Mucosa of descending colon (tissue), 3 donors: Measurements from ENCODE around the gene MTRFR. TPM values are rescaled to one million over a fixed set of nuclear protein-coding genes. Genes with fewer than 3 reads are reported as not detected.

Experiments used
- ATAC-seq: fragments of 200-7000 bp; cut with Tn5 transposase; one replicate; pipeline ENCODE4 v1.9.1; 2020; ENCODE audit warnings: mild to moderate bottlenecking, moderate library complexity
- DNase-seq, 3 donors: peaks; one replicate each; pipeline ENCODE4 v3.0.0-alpha.2; 2020
- H3K36me3 ChIP-seq: fragments of 200-600 bp; one replicate; pipeline ENCODE4 v1.8.0; 2021; ENCODE audit warnings: low read depth, mild to moderate bottlenecking
- H3K4me1 ChIP-seq: fragments of 200-600 bp; one replicate; pipeline ENCODE4 v1.8.0; 2021; ENCODE audit warnings: low read depth, mild to moderate bottlenecking
- H3K4me3 ChIP-seq: fragments of 200-600 bp; one replicate; pipeline ENCODE4 v1.8.0; 2021; ENCODE audit warnings: mild to moderate bottlenecking
- H3K9me3 ChIP-seq: fragments of 200-600 bp; one replicate; pipeline ENCODE4 v1.8.0; 2021; ENCODE audit warnings: mild to moderate bottlenecking
- CTCF ChIP-seq: fragments of 200-600 bp; IDR thresholded peaks from one replicate; pipeline ENCODE4 v1.8.0; 2022; ENCODE audit warnings: antibody characterized with exemption, mild to moderate bottlenecking
- intact Hi-C, 2 donors: fragments of 100-400 bp; cut with DNase I in 1 of 2; cut with micrococcal nuclease in 1 of 2; formaldehyde crosslinking; loops; one replicate each; pipeline versions ENCODE4 v1.11.0 to v1.11.1; 2022; cut with DNase I, micrococcal nuclease
- total RNA-seq, 3 donors: library from RNA; stranded (reverse); fragmentation: NEBNext Ultra II Directional in 2 of 3; extraction: Animal tissue kit (Norgen Biotek cat#: 25700) in 2 of 3; gene quantifications; one replicate each; pipeline versions ENCODE4 v1.2.1 to v1.2.4, GENCODE V29; 2021 to 2023
- donor health status: DM: no; HTN: no; CAD: no; lungs with moderate emphysema.
- donor health status: DM: no; HTN: no; CAD: no.
- donor health status: DM: no; HTN: yes; CAD: no.

The MTRFR gene
- total RNA-seq, 3 donors from 2014 or later, result 9.0 to 11.2 (median 10.4) TPM

GRCh38 chr12:123267335-123267920 lies 34.2 kb downstream of the MTRFR start:
- TF ChIP-seq CTCF, result no peak
- no peak for ATAC-seq
- Histone ChIP-seq H3K36me3 (no peaks in the 10 kb centered on the region), H3K9me3 (no peaks in the 10 kb centered on the region), H3K4me1 (peaks cover 6% of the 10 kb centered on the region), H3K4me3 (no peak overlapping the region)
- intact Hi-C loops, result no loop called here
- no peak for DNase-seq

GRCh38 chr12:123267991-123268843 lies 35.0 kb downstream of the MTRFR start:
- peaks cover 6% of the 10 kb centered on the region for H3K4me1 ChIP-seq
- H3K9me3 ChIP-seq, result no peaks in the 10 kb centered on the region
- H3K36me3 ChIP-seq, result no peaks in the 10 kb centered on the region
- intact Hi-C loops, result no loop called here
- no peak for ATAC-seq
- TF ChIP-seq CTCF, result no peak
- DNase-seq, result no peak
- no peak overlapping the region for H3K4me3 ChIP-seq

GRCh38 chr12:123268850-123269249 lies 35.6 kb downstream of the MTRFR start:
- Histone ChIP-seq H3K4me1 (peaks cover 6% of the 10 kb centered on the region), H3K4me3 (no peak overlapping the region), H3K36me3 (no peaks in the 10 kb centered on the region), H3K9me3 (no peaks in the 10 kb centered on the region)
- no peak for DNase-seq
- ATAC-seq, result no peak
- intact Hi-C loops, result no loop called here
- TF ChIP-seq CTCF, result no peak

GRCh38 chr12:123269395-123269892 lies 36.2 kb downstream of the MTRFR start:
- Histone ChIP-seq H3K4me1 (peaks cover 6% of the 10 kb centered on the region), H3K9me3 (no peaks in the 10 kb centered on the region), H3K36me3 (no peaks in the 10 kb centered on the region), H3K4me3 (no peak overlapping the region)
- DNase-seq, result peak; percentile 51 to 83 (median 64)
- TF ChIP-seq CTCF, result no peak
- intact Hi-C loops, result no loop called here
- peak; percentile 45 for ATAC-seq

- Histone ChIP-seq H3K36me3 (no peaks in the 10 kb centered on the region), H3K9me3 (no peaks in the 10 kb centered on the region), H3K4me1 (peaks cover 6% of the 10 kb centered on the region), H3K4me3 (no peak overlapping the region)
- peak; percentile 13 for ATAC-seq
- intact Hi-C loops, result no loop called here
- TF ChIP-seq CTCF, result no peak
- DNase-seq, result no peak
Measured at GRCh38 chr12:123269896-123270213, 36.6 kb downstream of the MTRFR start.
